ENCODE data around the gene RIBC2. TPM values are rescaled to one million over a fixed set of nuclear protein-coding genes. Genes with fewer than 3 reads are reported as not detected.
A peak's percentile ranks its signal among the peaks of the same experiment; 100 is the strongest.

Gene RIBC2
- total RNA-seq, 1 donor from 2014 or later, result 0.26 TPM

GRCh38 chr22:45469281-45470073, 56.0 kb downstream of the RIBC2 start:
- FAIRE-seq, result no peak
- no peak for TF ChIP-seq CTCF (IDR thresholded peaks at IDR 0.05; ENCODE audit: insufficient read depth, low read length, severe bottlenecking)
- H3K4me3 ChIP-seq (ENCODE audit: low read depth, low read length), result no peak overlapping the region
- DNase-seq (ENCODE audit: low read depth), result peak; percentile 76
- H3K27me3 ChIP-seq (ENCODE audit: control insufficient read depth, insufficient read depth, low read length), result no peaks in the 10 kb centered on the region
- no peaks in the 10 kb centered on the region for H3K36me3 ChIP-seq (ENCODE audit: control insufficient read depth, insufficient read depth, low read length)

- FAIRE-seq, result peak; percentile 7
- no peaks in the 10 kb centered on the region for H3K27me3 ChIP-seq (ENCODE audit: control insufficient read depth, insufficient read depth, low read length)
- no peaks in the 10 kb centered on the region for H3K36me3 ChIP-seq (ENCODE audit: control insufficient read depth, insufficient read depth, low read length)
- no peak for DNase-seq (ENCODE audit: low read depth)
- TF ChIP-seq CTCF (IDR thresholded peaks at IDR 0.05; ENCODE audit: insufficient read depth, low read length, severe bottlenecking), result no peak
- no peak overlapping the region for H3K4me3 ChIP-seq (ENCODE audit: low read depth, low read length)
Observed at GRCh38 chr22:45470871-45471270, 57.4 kb downstream of the RIBC2 start.

- Histone ChIP-seq H3K4me3 (ENCODE audit: low read depth, low read length) (no peak overlapping the region), H3K36me3 (ENCODE audit: control insufficient read depth, insufficient read depth, low read length) (no peaks in the 10 kb centered on the region), H3K27me3 (ENCODE audit: control insufficient read depth, insufficient read depth, low read length) (no peaks in the 10 kb centered on the region)
- peak; percentile 47 for DNase-seq (ENCODE audit: low read depth)
- no peak for FAIRE-seq
- TF ChIP-seq CTCF (IDR thresholded peaks at IDR 0.05; ENCODE audit: insufficient read depth, low read length, severe bottlenecking), result no peak
Observed at GRCh38 chr22:45472426-45472825, 58.9 kb downstream of the RIBC2 start.

- Histone ChIP-seq H3K27me3 (ENCODE audit: control insufficient read depth, insufficient read depth, low read length) (no peaks in the 10 kb centered on the region), H3K36me3 (ENCODE audit: control insufficient read depth, insufficient read depth, low read length) (no peaks in the 10 kb centered on the region), H3K4me3 (ENCODE audit: low read depth, low read length) (no peak overlapping the region)
- TF ChIP-seq CTCF (IDR thresholded peaks at IDR 0.05; ENCODE audit: insufficient read depth, low read length, severe bottlenecking), result no peak
- FAIRE-seq (no peak), DNase-seq (ENCODE audit: low read depth) (no peak)
Observed at GRCh38 chr22:45473626-45474237, 60.2 kb downstream of the RIBC2 start.

DNA sequence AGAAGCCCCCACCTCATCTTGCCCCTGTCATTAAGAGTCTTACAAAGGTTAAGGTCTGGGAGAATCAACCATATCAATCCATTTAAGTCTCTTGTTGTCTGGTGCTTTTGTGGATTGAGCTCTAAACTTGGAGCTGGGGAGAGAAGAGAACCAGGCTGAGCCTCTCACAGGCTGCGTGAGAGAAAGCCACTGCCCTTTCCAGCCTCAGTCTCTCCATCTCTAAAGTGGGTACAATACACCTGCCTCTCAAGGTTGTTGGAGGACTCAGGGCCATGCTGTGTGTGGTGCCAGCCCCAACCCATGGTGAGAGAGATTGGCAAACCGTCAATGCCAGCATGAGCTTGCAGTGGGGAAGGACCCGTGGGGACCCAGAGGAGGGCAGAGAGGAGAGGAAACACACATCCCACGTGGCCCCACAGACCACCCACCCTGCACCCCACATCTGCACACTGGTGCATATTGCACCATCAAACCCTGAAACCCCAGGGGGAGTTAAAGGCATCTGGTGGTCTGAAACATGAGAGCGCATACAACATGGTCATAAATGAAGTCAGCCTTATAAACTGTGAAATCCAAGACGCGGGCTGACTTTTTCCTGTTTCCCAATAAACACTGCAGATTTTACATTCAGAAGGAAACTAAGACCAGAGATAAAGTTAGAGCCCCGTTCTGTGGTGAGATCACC, 61.7 kb downstream of the RIBC2 start:
- DNase-seq (ENCODE audit: low read depth) (no peak), FAIRE-seq (peak; percentile 13)
- Histone ChIP-seq H3K36me3 (ENCODE audit: control insufficient read depth, insufficient read depth, low read length) (no peaks in the 10 kb centered on the region), H3K4me3 (ENCODE audit: low read depth, low read length) (no peak overlapping the region), H3K27me3 (ENCODE audit: control insufficient read depth, insufficient read depth, low read length) (no peaks in the 10 kb centered on the region)
- TF ChIP-seq CTCF (IDR thresholded peaks at IDR 0.05; ENCODE audit: insufficient read depth, low read length, severe bottlenecking), result no peak

Data from bronchial epithelial cell (primary cell).